Stimulated activated CD4-positive, alpha-beta T cell treated with anti-CD3 and anti-CD28 coated beads, Interleukin-2, amount 100 ng/mL, for 24 hours (primary cell): Measurements from ENCODE around the gene ITGB2.
"Not testable (repeated sequence)": the region's sequence is repeated elsewhere in the genome, so short reads cannot be mapped to it uniquely, and the experiment has no call there.

ENCODE experiments used
- DNase-seq, 2 donors: peaks; one replicate each; pipeline ENCODE4 v3.0.0-alpha.2; 2020

ITGB2 gene

DNA sequence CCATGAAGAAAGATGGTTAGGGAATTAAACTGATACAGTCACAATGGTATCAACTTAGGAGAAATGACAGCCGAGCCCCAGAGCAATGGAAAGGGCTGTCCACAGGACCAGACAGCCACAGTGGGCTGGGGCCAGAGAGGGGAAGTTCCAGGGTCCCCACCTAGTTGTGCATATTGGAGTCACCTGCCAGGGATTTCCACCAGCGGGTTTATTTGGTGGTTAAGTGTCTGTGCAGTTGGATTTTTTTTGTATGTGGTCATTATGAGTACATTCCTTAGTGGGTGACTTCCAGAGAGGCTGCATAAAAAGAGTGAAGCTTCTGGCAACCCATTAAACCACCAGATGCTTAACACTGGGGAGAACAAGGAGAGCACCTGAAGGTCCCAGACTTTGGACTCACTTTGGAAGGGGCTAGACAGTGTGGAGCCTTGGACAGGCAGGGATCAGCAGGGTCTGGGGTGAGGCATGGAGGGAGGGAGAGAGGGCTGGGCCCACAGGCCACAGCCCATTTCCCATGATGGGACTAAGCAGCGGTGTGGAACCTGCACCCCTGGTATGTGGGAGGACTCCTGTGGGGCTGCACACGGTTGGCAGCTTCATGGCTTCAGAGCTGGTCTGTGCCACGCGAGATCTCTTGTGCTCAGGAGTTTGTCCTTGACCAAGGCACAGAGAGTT, 39.4 kb downstream of the ITGB2 start:
- no peak for DNase-seq

DNA sequence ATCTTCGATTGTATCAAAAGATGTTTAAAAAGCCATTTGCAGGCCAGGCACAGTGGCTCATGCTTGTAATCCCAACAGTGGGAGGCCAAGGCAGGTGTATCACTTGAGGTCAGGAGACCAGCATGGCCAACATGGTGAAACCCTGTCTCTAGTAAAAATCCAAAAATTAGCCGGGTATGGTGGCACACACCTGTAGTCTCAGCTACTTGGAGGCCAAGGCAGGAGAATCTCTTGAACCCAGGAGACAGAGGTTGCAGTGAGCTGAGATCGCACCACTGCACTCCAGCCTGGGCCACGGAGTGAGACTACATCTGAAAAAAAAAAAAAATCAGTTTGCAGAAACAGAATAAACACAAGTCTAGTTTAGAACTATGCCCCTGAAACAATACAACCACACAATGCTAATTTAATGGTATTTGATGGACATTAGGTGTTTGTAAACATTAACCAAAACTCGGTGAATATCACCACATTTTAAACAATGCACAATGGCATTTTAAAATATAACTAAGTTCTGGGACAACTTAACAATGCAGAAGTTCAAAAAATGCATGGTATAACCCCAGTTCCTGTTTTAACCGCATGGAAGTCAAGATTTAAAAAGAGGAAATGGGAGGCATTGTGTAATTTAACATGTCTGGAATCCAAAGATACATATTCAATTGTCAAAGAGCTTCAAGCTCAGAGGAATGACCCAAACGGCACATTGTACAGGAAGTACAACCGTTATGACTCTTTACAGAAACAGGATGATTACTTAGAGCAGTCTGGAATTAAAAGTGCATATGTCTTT, 40.1 kb downstream of the ITGB2 start:
- DNase-seq, result no peak

DNA sequence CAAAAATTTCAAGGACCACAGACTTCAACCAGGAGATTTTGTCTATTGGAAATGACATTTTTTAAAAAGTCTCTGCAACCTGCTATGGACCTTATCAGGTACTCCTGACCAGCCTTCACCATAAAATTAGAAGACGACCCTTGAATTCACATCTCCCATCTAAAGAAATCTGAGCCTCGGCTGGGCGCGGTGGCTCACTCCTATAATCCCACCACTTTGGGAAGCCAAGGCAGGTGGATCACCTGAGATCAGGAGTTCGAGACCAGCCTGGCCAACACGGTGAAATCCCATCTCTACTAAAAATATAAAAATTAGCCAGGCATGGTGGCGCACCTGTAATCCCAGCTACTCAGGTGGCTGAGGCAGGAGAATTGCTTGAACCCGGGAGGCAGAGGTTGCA, 41.5 kb downstream of the ITGB2 start:
- not testable (repeated sequence) for DNase-seq

DNA sequence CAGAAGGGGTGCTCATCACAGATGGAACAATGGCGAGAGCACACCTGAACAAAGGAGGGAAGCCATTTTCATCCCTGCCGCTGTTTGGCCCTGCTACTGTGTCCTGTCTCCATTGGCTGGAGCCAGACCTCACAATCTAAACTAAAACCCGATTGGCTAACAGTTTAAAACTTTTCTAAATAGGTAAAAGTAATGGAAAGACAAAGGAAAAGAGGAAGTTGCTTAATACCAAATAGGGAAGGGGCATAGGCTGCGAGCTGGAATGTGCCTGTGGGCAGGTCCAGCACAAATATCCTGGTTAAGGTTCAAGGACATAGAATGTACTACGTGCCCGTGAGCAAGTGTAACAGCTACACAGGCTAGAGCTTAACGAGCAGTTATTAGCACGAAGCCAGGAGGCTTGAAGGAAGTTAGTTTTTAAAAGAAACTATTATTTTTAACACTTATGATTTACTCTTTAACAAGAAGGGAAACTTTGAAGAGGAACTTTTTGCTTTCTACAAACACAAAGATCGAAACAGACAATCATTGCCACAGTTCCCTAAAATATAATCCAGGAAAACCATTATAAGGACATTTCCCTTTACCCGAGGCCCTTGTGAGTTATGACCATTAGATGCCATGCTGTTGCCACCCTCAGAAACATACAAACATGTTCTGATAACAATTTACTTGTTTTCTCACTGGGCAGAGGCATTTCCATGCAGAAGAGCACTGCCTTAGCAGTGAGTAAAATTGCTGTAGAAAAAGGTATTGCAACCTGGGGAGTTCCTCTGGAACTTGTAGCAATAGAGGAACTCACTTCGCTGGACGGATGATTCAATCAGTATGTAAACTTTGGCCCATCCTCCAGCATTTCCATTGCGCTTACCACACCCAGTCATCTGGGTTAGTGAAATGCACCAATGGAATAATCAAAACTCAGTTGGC, 42.4 kb downstream of the ITGB2 start:
- DNase-seq, result no peak

DNA sequence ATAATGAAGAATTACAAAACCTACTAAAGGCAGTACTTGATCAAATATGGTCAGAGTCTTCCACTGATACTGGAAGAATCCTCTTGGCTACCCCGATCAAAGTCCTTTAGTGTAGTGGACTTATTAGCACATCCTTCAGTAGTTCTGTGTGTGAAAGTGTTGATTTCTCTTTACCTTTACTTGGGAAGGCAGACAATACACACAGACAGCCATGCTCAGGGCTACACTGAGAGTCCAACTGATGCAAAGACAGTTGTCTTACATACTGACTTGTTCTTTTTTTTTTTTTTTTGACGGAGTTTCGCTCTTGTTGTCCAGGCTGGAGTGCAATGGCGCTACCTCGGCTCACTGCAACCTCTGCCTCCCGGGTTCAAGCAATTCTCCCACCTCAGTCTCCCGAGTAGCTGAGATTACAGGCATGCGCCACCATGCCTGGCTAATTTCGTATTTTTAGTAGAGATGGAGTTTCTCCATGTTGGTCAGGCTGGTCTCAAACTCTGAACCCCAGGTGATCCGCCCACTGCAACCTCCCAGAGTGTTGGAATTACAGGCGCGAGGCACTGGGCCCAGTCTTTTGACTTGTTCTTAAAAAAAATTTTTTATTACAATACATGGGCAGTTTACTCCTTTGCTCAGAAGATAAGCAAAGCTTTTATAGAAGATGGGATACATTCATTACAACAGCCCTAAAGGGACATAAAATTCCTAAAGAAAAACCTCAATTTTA, 43.7 kb downstream of the ITGB2 start:
- DNase-seq, result no peak

DNA sequence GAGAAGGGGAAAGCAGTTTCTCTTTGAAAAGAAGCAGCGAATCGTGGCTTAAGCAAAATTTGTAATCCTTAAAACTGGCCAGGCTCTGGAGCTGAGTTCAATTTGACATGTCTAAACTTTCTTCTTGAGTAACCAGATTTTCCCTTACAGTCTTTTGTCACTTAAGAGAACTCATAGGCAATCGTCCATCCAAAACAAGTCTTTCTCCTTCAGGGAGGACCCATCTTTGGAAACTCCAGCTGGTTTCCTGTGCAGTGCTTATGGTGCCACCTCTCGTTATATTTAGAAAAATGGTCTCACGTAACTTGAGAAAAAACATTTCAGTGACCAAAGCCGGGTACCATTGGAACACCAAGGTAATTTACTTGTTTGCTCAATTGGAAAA, 45.4 kb downstream of the ITGB2 start:
- no peak for DNase-seq

DNA sequence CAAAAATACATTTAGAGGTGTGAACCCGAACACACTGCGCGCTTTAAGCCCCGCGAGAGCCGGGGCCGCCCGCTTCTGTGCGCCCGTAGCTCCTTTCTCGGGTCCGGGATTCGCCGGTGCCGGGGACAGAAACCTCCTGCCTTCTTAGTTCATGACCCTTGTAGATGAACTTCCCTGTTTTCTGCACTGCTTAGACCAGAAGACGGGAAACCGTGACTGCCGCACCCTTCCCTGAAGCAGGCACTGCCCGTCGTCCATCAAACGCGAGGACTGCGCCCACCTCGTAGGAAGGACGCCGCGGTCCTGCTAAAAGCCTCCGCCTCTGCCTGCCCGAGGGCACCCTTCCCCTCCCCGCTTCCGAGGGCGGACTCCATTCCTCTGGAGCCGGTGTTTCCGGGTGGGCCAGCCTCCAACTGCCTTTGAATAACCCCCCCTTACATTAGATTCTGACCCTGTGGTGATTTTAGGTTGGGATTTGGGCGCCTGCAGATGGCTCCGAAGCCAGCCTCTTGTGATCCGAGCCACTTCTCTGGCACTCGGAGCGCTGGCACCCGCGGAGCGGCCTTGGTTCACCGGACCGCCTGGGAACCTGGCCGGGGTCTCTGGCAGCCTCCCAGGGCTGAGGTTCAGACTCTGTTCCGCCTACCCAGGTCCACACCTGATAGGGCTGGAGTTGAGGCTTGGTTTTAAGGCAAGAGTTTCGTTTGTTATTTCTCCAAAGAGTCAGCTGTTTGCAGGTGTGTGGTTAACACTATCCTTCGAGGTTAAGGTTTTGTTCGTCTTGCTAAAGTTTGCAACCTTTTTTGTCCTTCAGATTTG, 46.0 kb downstream of the ITGB2 start:
- peak; percentile 38 to 47 for DNase-seq

DNA sequence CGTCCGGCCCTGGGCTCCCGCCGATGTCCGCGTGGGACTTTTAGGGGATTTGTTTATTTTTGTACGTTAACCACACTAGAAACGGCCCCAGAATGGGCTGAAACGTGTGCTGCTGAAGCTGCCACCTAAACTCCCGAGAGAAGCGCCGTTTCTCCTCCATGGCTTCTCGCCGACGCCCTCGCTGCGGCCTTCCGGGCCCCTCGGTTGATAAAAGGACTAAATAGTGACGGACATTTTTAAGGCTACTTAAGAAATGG, 46.5 kb downstream of the ITGB2 start:
- no peak for DNase-seq

DNA sequence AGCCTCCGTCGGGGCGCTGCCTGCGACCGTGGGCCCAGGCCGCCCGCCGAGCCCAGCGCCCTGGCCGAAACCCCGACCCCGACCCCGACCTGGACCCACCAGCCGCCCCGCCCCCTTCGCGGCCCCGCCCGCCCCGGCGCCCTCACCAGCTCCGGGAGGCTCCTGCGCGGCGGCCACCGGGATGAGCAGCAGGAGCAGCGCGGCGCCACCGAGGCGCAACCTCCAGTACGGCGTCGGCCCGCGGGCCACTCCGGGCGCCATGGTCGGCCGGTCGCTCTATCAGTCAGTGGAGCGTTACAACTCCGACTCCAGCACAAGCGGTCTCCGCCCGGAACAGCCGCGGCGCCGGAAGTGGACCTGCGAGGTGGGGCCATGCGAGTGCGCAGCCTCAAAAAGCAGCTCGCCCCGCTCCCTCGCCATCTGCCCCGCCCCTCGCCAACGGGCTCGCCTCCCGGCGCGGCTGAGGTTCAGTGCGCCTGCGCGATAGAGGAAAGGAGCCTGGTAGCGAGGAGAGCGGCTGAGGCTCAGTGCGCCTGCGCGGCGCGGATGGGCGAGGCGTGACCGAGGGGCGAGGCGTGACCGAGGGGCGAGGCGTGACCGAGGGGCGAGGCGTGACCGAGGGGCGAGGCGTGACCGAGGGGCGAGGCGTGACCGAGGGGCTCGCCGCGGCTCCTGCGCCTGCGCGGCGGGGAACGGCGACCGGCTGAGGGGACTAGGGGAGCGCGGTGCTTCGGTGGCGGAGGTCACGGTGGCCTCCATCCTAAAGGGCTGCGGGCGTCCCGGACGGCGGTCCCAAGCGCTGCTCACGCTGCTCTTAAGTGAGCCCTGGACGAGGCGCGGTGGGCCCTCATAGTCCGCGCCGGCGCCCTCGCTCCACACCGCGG, 47.1 kb downstream of the ITGB2 start, which contains the start of gene PTTG1IP:
Gene PTTG1IP (minus strand): TSS at position 335 of the 884 bp plus-strand sequence. CDS start 74 bp downstream, at position 261.
- DNase-seq, result peak; percentile 99

DNA sequence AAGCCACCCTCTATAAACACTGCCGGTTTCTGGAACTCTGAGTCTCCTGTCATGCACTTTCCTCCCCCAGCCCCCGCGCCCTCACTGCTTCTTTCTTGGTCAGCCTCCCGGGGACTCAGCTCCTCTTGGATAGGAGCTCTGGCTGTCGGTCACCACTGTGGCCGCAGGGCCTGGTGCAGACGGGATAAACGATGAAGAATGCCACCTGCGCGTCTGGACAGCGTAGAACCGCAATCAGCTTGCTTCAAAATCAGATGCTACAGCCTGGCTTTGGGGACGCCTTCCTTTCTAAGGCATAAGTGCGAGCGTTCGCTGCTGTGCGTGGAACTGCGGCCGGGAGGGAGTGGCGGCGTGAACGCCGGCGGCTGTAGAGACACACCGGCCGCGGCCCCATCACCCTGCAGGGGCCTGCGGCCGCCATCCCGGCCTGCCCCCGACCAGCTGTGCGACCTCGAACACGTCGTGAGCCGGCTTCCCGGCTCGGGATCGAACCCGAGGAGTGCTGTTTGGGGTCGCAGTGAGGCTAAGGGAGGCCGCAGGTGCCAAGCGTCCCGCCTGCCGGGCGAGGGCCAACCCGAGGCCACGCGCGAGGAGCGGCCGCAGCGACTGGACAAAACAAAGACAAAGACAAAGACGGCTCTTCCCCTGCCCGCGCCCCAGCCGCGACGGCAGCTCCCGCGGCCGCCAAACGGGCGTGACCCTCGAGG, 47.9 kb downstream of the ITGB2 start:
- DNase-seq, result peak in 1 of 2 donors; percentile 39

DNA sequence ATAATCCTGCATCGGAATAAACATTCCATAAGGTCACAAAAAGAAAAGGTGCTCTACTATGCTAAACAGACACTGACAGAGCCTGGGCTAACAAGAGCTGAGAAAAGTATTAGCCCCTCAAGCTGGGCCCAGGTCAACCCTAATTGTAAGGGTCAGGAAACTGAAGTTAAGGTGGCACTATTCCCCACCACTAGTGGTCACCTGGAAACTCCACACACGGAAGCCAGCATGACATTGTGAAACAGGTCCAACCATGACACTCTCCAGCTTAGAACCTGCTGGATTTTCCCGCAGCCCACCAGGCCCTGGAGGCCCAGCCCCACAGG, 48.4 kb downstream of the ITGB2 start:
- no peak for DNase-seq

DNA sequence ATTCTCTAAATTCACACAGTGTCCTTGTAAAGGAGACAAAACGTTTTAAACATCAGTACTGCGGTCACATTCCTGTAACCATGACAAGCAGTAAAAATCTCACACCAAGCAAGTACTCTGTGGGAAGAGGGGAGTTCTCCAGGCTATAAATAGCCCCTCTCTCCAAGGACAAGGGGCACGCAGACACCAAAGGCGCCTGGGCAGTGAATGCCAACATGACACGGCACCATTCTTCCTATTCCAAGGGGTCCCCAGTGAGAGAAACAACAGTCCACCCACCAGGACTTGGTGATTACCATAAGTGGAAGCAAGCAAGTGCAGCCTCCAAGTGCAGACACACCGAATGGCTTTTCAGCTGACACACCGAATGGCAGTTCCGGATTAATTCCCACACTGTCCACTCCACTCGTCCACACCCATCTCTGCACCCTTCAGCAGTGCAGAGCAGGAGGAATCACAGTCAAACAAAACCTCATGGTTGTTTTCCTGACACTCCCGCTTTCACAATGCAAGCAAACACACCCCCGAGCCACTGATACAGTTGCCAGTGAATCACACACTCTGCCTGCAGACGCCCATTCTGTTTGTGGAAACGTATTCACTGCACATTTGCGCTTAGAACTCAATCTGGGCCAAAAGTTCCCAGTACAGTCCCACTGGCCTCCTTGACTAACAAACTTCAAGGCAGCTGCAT, 49.0 kb downstream of the ITGB2 start:
- DNase-seq, result peak in 1 of 2 donors; percentile 43

DNA sequence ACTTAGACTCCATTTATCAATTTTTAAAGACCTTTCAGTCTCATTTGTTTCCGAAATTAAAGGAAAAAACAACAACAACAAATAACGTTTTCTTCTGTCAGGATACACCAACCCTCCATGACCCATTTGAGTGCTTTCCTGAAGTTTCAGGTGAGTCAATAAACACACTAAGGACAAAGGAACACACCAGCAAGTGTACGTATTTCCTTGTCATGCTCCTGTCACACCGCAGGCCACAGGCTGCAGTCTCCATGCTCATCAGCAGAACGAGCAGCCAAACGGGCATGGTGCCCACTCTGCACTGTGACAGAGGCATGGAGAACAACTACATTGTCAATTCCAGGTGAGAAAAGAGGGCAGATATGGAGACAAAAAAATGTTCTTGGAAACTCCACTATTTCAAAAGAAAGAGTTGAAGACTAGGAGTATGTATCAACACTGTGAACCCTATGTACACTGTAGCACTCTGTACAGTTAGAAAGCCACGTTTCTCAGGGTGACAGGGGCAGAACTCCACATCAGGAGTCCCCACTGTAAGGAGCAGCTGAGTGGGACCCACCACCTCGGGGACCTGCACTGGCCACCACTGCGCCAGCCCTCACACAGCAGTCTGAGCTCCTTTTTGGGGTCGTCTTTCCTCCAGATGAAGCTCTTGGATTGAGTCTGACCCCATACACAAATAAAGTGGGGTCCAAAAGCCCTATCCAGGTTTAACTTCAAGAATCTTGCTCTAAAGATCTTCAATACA, 49.8 kb downstream of the ITGB2 start:
- DNase-seq, result no peak

DNA sequence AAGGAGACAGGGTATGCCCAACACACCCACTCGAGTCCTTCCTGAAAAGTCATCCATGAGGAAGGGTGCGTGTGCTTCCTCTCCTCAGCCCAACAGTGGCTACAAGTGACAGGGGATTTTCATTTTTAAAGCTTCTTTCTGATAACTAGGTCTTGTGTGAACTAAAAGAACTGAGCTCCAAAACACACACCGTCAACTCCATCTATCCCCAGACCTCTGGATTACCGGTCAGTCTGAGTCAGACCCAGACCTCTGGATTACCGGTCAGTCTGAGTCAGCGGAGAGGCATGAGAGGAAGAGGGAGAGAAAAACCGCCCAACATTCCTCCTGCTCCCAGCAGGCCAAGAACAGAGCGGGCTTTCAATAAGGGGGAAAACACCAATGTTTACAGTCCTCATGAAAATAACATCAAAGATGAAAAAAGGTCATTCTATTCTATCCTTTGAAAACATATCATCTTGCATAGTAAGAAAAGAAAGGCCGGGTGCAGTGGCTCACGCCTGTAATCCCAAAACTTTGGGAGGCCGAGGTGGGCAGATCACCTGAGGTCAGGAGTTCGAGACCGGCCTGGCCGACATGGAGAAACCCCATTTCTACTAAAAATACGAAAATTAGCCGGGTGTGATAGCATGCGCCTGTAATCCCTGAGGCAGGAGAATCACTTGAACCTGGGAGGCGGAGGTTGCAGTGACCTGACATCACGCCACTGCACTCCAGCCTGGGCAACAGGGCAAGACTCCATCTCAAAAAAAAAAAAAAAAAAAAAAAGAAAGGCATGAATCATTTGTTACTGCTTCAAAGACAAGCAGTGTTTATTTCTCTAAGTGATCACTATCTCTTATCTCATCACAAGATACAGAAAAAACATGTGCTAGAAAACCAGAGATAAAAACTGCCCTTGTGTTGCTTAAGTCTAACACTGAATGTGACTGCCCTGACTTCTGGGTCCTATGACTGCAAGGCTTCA, 50.6 kb downstream of the ITGB2 start:
- DNase-seq, result no peak

DNA sequence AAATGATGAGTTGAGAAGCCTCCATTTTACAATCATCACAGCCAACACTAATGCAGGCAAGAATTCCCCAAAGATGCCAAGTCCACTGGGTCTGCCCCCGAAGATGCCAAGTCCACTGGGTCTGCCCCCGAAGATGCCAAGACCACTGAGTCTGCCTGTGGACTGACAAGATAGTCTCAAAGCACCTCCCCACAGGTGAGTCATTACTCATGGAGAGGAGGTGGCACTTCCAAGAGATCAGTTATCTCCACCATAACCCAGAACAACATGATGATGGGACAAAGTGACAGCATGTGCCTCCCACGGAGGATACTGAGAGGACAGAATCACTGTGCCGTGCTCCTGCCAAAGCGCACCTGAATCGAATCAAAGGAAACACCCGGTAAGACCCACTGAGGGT, 52.0 kb downstream of the ITGB2 start:
- DNase-seq, result no peak

DNA sequence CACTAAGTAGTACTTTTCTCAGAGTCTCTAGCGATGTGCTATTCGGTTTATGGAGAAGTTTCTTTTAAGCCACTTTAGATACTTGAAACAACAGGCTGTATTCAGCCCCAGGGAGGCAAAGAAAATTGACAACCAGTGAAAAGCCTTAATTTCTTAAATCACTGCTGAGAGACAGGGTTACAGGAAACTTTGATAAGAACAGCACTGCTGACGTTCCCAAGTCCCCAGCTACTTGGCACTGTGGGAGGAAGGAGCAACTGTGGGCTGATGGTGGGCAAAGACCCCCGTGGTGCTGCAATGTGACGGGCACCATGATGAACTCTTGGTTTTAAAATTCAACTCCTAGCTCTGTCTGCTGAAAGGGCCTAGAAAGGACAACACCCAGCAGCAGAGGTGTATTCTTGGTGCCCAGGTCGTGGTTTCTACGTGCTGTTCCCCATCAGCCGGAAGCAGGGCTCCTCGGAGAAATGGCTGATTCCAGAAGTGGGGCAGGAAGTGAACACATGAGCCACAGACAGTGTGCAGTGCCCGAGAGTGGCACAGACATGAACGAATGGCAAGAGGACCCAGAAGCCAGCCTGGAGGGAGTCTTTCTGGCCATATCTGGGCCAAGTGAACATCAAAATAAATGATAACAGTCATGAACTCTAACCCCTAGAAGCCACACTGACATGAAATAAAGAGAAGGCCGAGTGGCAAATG, 52.5 kb downstream of the ITGB2 start:
- peak; percentile 47 for DNase-seq

DNA sequence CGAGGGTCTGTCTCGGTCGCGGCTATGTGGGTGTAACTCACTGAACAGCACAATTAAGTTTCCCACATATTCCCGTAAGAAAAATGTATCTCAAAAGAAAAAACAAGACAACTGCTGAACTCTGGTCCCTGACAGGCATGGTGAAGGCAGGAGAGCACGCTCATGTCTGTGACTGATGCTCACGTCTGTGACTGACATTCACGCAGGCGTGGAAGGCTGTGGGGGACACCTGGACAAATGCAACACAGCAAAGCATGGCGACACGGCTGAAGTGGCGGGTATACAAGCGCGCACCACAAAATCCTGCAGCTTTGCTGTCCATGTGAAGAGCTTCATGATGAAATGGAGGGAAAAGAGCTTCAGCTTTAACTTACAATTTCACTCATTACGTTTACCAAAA, 53.2 kb downstream of the ITGB2 start:
- no peak for DNase-seq
